ENCODE measurements around the gene SEPSECS.

DNA sequence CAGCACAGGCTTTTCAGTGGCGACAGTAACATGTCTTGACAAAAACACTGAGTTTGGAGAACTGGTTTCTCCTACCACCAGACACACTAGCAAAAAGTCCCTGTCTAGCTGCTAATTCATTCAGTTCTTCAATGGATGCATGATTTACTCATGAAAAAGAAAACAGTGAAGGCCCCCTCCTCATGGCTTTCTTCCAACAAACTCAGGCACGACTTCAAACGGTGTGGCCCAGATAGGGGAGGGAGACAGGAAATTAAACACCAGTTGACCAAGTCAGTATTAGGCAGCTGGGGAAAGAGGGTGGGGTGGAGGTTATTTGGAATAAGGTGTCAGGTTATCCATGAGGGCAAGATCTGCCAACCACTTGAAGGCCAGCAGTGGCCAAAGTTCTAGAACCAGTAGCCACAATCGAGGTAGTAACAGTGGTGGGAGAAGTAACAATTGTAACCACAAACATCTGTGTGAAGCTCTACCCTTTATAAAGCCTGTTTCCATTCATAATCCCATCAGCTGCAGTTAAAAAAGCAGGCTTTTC, 60.2 kb downstream of the SEPSECS start:
- no peak for TF ChIP-seq CTCF (IDR thresholded peaks at IDR 0.05)
- TF ChIP-seq POLR2A (IDR thresholded peaks at IDR 0.05) = no peak
